PC-9 (cell line): Measurements from ENCODE around the gene LOXL1. TPM values are rescaled to one million over a fixed set of nuclear protein-coding genes. Genes with fewer than 3 reads are reported as not detected.

Experiments used
- BruUV-seq: library from RNA; stranded (reverse); fragments of 400-500 nt; replicated peaks from 2 replicates; lab custom pipeline; 2021; lab: Mats Ljungman, UMichigan
- CTCF ChIA-PET: fragments of 300-600 bp; sonication (Branson Sonifier 250); formaldehyde crosslinking; loops from one replicate; lab custom pipeline; 2022; ENCODE audit warnings: antibody characterized with exemption; lab: Charles Lee
- POLR2A ChIA-PET: fragments of 300-600 bp; sonication (Branson Sonifier 250); formaldehyde crosslinking; loops from one replicate; lab custom pipeline; 2022; ENCODE audit warnings: antibody characterized with exemption; ENCODE audit not compliant: unreplicated experiment; lab: Charles Lee
- DNase-seq, 2 experiments: peaks; one replicate each; pipeline versions ENCODE4 v3.0.0 to v3.0.0-alpha.2; 2015 to 2022; ENCODE audit warnings: mixed read lengths in 1 of 2
- H2AFZ ChIP-seq: fragments of 200-600 bp; sonication (generic); 2 replicates; pipeline ENCODE4 v1.8.1; 2017; ENCODE audit warnings: antibody characterized with exemption
- H3F3A ChIP-seq: fragments of 200-600 bp; sonication (generic); 2 replicates; pipeline ENCODE4 v1.8.1; 2017; ENCODE audit warnings: antibody characterized with exemption, mild to moderate bottlenecking, low read depth; ENCODE audit not compliant: insufficient read depth
- H3K27ac ChIP-seq: fragments of 200-600 bp; sonication (generic); 2 replicates; pipeline ENCODE4 v1.6.1; 2016; ENCODE audit warnings: mixed run types
- H3K27me3 ChIP-seq: fragments of 200-600 bp; sonication (generic); 2 replicates; pipeline ENCODE4 v1.6.1; 2016; ENCODE audit warnings: low read depth, mixed run types; ENCODE audit not compliant: insufficient read depth
- H3K36me3 ChIP-seq: fragments of 200-600 bp; sonication (generic); 2 replicates; pipeline ENCODE4 v1.6.1; 2016; ENCODE audit warnings: low read depth, mixed run types
- H3K4me1 ChIP-seq: fragments of 200-600 bp; sonication (generic); replicated peaks from 2 replicates; pipeline ENCODE4 v1.6.1; 2016; ENCODE audit warnings: mixed run types; ENCODE audit not compliant: insufficient read depth
- H3K4me2 ChIP-seq: fragments of 200-600 bp; sonication (generic); 2 replicates; pipeline ENCODE4 v1.6.1; 2017; ENCODE audit warnings: mixed run types
- H3K4me3 ChIP-seq: fragments of 200-600 bp; sonication (generic); 2 replicates; pipeline ENCODE4 v1.6.1; 2016; ENCODE audit warnings: mixed run types
- H3K79me2 ChIP-seq: fragments of 200-600 bp; sonication (generic); 2 replicates; pipeline ENCODE4 v1.6.1; 2017; ENCODE audit warnings: low read depth, mixed run types
- H3K9me2 ChIP-seq: fragments of 200-600 bp; sonication (generic); 2 replicates; pipeline ENCODE4 v1.8.1; 2017; ENCODE audit warnings: mild to moderate bottlenecking; ENCODE audit not compliant: insufficient read depth
- H3K9me3 ChIP-seq: fragments of 200-600 bp; sonication (generic); 2 replicates; pipeline ENCODE4 v1.8.1; 2016; ENCODE audit warnings: low read depth; ENCODE audit not compliant: insufficient read depth
- H4K20me1 ChIP-seq: fragments of 200-600 bp; sonication (generic); 2 replicates; pipeline ENCODE4 v1.8.1; 2017; ENCODE audit not compliant: insufficient read depth
- EZH2 ChIP-seq: fragments of 200-600 bp; sonication (generic); IDR thresholded peaks from 2 replicates; pipeline ENCODE4 v1.8.0; 2017; ENCODE audit warnings: antibody characterized with exemption, low read depth
- intact Hi-C: fragments of 100-400 bp; cut with micrococcal nuclease; formaldehyde crosslinking; loops from one replicate; pipeline ENCODE4 v1.10.0; 2022; ENCODE audit not compliant: unreplicated experiment
- total RNA-seq: library from RNA; stranded (reverse); gene quantifications from 2 replicates; pipeline ENCODE4 v1.2.3, GENCODE V29; 2021
- TF ChIP-seq, protein P1 (sequence below): fragments of 200-600 bp; sonication (generic); conservative IDR thresholded peaks from 2 replicates; pipeline ENCODE4 v1.6.1; 2017; ENCODE audit warnings: mixed run types, antibody characterized with exemption, mild to moderate bottlenecking, moderate library complexity

LOXL1 gene
- total RNA-seq, 1 experiment from 2014 or later: 50.7 TPM

DNA sequence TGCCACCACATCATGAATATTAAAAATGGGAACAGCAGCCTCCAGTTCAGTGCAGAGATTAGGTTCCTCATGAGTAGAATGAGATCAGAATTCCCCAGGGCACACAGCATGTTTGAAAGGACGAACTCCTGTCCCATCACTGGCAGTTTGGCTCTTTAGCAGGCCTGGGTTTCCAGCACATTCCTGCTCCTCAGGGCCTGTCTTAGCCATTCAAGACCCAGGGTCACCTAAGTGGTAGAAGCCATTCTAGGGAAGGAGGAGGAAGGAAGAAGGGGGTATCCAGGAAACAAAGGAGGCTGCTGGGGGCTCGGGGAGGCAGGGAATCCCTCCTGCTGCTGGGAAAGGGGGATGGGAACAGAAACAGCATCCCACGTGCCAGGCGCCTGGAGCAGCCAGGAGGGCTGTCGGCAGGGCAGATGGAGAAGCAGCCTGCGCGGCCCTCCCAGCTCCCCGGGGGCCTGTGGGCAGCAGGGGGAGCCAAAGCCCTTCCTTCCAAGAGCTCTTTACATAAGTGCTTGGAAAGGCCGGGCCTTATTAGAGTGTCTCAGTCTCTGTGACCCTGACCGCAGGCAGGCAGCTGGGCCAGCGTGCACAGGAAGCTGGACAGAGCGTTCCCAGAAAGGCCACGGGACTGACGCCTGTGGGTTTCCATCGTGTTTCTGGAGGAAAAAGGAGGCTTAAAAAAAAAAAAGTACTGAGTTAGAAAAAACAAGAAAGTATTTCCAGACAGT is 24.7 kb downstream of the LOXL1 start:
- CTCF ChIA-PET: interaction anchor here (0.6 to 2.2 kb wide), 10 partner anchors 10 to 1640 kb away, joined by 3 to 9 read pairs (median 4); no protein-coding TSS in a partner anchor
- Histone ChIP-seq H3K79me2 (no peaks in the 10 kb centered on the region), H3K36me3 (peaks cover 23% of the 10 kb centered on the region), H4K20me1 (no peaks in the 10 kb centered on the region), H3K4me1 (peaks cover 9% of the 10 kb centered on the region), H3F3A (peaks cover 37% of the 10 kb centered on the region; the same call in 1 of the 2 replicates), H3K27ac (no peak overlapping the region), H3K9me2 (no peaks in the 10 kb centered on the region), H3K27me3 (no peaks in the 10 kb centered on the region), H2AFZ (no peak overlapping the region), H3K9me3 (no peaks in the 10 kb centered on the region), H3K4me3 (no peak overlapping the region), H3K4me2 (no peak overlapping the region)
- BruUV-seq: no TSS peak
- DNase-seq: peak in 1 of 2 experiments; percentile 79
- POLR2A ChIA-PET: interaction anchor here (0.7 to 0.8 kb wide), 2 partner anchors 22 to 408 kb away, joined by 3 to 25 read pairs; no protein-coding TSS in a partner anchor
- intact Hi-C loops: loop anchor here (2.0 kb wide), 1 partner anchor 372 kb away; no protein-coding TSS in a partner anchor
- TF ChIP-seq EZH2: no peak
- TF ChIP-seq, protein P1, sequence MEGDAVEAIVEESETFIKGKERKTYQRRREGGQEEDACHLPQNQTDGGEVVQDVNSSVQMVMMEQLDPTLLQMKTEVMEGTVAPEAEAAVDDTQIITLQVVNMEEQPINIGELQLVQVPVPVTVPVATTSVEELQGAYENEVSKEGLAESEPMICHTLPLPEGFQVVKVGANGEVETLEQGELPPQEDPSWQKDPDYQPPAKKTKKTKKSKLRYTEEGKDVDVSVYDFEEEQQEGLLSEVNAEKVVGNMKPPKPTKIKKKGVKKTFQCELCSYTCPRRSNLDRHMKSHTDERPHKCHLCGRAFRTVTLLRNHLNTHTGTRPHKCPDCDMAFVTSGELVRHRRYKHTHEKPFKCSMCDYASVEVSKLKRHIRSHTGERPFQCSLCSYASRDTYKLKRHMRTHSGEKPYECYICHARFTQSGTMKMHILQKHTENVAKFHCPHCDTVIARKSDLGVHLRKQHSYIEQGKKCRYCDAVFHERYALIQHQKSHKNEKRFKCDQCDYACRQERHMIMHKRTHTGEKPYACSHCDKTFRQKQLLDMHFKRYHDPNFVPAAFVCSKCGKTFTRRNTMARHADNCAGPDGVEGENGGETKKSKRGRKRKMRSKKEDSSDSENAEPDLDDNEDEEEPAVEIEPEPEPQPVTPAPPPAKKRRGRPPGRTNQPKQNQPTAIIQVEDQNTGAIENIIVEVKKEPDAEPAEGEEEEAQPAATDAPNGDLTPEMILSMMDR: peak; percentile 54

DNA sequence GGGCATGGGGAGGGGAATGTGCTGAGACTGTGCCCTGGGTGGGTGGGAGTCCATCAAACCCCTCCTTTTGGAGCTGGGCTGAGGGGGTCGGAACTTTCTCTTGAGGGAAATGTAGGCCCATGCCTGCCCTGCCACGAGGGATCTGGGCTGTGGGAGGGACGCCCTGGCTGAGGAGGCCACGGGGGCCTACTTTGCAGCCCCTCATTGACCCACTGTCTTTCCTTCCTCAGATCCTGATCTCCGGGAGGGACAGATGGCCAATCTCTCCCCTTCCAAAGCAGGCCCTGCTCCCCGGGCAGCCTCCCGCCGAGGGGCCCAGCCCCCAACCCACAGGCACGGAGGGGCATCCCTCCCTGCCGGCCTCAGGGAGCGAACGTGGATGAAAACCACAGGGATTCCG is 25.3 kb downstream of the LOXL1 start:
- H3K4me2 ChIP-seq: no peak overlapping the region
- peaks cover 43% of the 10 kb centered on the region; the same call in 1 of the 2 replicates for H3F3A ChIP-seq
- H3K4me1 ChIP-seq: peaks cover 15% of the 10 kb centered on the region
- H3K36me3 ChIP-seq: peaks cover 20% of the 10 kb centered on the region
- TF ChIP-seq EZH2: no peak
- TF ChIP-seq, protein P1: no peak
- H3K79me2 ChIP-seq: no peaks in the 10 kb centered on the region
- DNase-seq: no peak
- no TSS peak for BruUV-seq
- H3K27ac ChIP-seq: no peak overlapping the region
- H3K9me2 ChIP-seq: no peaks in the 10 kb centered on the region
- ChIA-PET POLR2A (interaction anchor here (0.8 kb wide), 1 partner anchor 21 kb away, joined by 25 read pairs; no protein-coding TSS in a partner anchor), CTCF (interaction anchor here (0.6 to 2.2 kb wide), 6 partner anchors 10 to 1641 kb away, joined by 3 to 9 read pairs (median 5); no protein-coding TSS in a partner anchor)
- no peaks in the 10 kb centered on the region for H3K27me3 ChIP-seq
- H3K4me3 ChIP-seq: no peak overlapping the region
- H3K9me3 ChIP-seq: no peaks in the 10 kb centered on the region
- no peaks in the 10 kb centered on the region for H4K20me1 ChIP-seq
- intact Hi-C loops: loop anchor here (2.0 kb wide), 1 partner anchor 371 kb away; no protein-coding TSS in a partner anchor
- H2AFZ ChIP-seq: no peak overlapping the region

DNA sequence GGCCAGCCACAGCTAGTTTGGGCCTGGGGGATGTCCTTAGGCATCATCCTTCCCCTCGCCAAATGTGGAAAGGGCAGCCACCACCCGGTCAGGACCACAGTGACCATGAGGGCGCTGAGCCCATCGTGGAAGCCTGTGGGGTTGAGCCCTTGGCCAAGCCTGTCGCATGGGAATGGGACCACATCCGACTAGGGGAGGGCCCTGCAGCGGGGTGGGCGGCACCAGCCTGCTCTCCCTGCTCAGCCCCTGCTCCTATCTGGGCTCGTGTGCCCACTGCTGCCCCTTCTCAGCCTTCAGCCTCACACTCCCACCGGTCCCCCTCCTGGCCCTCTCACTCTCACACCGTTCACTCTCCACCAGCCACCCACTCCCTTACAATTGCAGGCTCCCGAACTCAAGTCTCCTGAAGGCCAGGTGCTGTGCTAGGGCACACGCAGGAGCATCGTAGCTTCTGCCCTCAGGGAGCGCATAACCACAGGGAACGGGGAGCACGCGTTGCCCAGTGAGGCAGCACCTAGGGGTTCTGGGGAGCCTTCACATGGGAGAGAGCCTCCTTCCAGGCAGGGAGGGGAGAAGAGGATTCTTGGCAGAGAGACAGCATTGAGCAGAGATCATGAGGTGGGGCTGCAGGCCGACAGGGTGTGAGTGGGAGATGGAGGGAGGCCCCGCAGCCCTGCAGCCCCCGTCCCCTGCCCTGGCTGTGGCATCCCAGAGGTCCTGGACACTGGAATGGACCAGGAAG is 26.1 kb downstream of the LOXL1 start:
- intact Hi-C loops: no loop called here
- H3K27ac ChIP-seq: no peak overlapping the region
- H3K27me3 ChIP-seq: no peaks in the 10 kb centered on the region

More for the DNA sequence above, 26.1 kb downstream of the LOXL1 start:
- BruUV-seq: no TSS peak
- Histone ChIP-seq H3K79me2 (no peaks in the 10 kb centered on the region), H3K4me1 (peaks cover 20% of the 10 kb centered on the region), H3K9me2 (no peaks in the 10 kb centered on the region), H4K20me1 (no peaks in the 10 kb centered on the region), H3K4me2 (no peak overlapping the region), H2AFZ (no peak overlapping the region), H3K4me3 (no peak overlapping the region), H3K9me3 (no peaks in the 10 kb centered on the region), H3F3A (peaks cover 48% of the 10 kb centered on the region; the same call in 1 of the 2 replicates), H3K36me3 (peaks cover 13% of the 10 kb centered on the region; the same call in 1 of the 2 replicates)
- ChIA-PET CTCF (interaction anchor here (0.6 to 2.2 kb wide), 2 partner anchors 12 to 24 kb away, joined by 5 to 9 read pairs; no protein-coding TSS in a partner anchor), POLR2A (no interaction called here)
- DNase-seq: no peak
- TF ChIP-seq, protein P1: no peak
- no peak for TF ChIP-seq EZH2
